Measurements from ENCODE around the gene SLC12A3.

Gene SLC12A3

DNA sequence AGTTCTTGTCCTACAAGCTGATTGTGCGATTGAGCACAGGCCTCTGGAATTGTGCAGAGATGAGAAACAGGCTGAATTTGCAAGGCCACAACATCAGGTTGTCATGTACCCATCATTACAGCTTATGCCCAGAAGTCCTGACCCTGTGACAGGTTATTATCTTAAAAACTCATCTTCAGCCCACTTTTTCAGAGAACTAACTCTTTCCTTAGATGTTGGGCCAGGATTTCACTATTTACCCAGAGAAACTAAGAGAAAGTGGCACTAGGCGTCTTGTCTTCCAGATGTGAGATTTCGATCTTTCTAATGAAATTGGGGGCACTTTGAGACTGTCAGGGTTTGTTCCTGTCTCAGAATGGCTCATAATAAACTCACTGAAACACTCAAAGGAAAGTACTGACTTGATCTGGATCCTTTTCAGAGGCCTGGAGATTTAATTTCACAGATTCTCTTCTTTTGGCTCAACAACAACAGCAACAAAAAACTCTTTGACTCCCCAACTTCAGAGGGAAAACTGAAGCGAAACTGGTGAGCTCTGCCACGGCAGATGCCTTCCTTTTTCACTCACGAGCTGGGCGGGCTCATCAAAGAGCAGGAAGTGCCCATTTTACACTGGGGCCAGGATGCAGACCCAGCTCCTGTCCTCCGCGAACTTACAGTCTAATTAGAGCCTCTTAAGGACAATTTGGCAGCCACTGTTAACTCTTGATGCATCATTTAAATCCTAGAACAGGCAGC lies 17.7 kb upstream of the SLC12A3 start:
- no peak overlapping the region for H3K4me3 ChIP-seq
- TF ChIP-seq, protein P1, sequence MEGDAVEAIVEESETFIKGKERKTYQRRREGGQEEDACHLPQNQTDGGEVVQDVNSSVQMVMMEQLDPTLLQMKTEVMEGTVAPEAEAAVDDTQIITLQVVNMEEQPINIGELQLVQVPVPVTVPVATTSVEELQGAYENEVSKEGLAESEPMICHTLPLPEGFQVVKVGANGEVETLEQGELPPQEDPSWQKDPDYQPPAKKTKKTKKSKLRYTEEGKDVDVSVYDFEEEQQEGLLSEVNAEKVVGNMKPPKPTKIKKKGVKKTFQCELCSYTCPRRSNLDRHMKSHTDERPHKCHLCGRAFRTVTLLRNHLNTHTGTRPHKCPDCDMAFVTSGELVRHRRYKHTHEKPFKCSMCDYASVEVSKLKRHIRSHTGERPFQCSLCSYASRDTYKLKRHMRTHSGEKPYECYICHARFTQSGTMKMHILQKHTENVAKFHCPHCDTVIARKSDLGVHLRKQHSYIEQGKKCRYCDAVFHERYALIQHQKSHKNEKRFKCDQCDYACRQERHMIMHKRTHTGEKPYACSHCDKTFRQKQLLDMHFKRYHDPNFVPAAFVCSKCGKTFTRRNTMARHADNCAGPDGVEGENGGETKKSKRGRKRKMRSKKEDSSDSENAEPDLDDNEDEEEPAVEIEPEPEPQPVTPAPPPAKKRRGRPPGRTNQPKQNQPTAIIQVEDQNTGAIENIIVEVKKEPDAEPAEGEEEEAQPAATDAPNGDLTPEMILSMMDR (IDR thresholded peaks at IDR 0.05): no peak
- H3K27ac ChIP-seq: peak overlapping the region in 1 of 2 donors; percentile 11
- no peak for DNase-seq (ENCODE audit: low spot score)

DNA sequence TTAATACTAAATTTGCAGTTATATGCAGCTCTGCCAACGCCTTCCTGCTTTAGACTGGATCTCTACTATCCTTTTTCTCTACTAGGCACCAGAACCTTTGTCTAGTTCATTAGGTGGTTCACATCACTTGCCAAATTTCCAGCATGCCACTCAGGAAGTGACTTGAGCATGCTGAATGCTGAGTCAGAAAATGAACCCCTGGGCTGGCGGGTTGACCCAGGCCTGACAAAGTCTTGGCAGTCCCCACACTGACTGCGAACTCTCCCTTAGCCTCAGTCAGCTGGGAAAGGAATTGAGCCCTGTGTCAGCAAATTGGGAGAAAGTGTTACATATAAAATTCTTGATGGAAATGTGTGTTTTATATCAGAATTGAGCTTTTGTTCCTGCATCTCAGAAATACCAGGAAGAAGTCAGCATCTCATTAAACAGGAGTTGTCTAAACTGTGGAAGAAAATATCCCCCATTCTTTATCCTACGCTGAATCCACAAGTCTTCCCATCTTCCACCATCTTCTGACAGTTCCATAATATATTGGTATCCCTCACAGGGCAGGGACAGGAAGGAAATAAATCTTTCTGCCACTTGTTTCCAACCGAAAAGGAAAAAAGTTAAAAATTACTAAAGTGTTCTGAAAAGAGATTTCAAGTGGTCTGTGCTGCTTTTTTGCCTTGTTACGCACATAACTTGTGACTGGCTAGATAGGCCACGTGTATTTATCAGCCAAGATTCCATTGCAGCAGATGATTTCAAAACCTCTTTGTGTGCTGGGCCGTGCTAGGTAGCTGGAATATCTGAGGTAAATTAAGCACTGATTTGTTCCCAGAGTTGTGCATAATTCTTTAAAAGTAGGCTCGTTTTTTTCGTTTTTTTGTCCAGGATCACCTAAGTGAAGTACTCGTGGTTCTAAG lies 16.7 kb upstream of the SLC12A3 start:
- Histone ChIP-seq H3K4me3 (no peak overlapping the region), H3K27ac (peak overlapping the region; percentile 20 to 29)
- DNase-seq (ENCODE audit: low spot score): no peak
- TF ChIP-seq, protein P1 (IDR thresholded peaks at IDR 0.05): no peak

GRCh38 chr16:56848955-56849689 lies 15.9 kb upstream of the SLC12A3 start:
- TF ChIP-seq, protein P1 (IDR thresholded peaks at IDR 0.05): no peak
- H3K4me3 ChIP-seq: no peak overlapping the region
- no peak overlapping the region for H3K27ac ChIP-seq
- no peak for DNase-seq (ENCODE audit: low spot score)

GRCh38 chr16:56849690-56850680 lies 15.0 kb upstream of the SLC12A3 start:
- H3K27ac ChIP-seq: no peak overlapping the region
- DNase-seq (ENCODE audit: low spot score): no peak
- H3K4me3 ChIP-seq: no peak overlapping the region
- TF ChIP-seq, protein P1 (IDR thresholded peaks at IDR 0.05): no peak

DNA sequence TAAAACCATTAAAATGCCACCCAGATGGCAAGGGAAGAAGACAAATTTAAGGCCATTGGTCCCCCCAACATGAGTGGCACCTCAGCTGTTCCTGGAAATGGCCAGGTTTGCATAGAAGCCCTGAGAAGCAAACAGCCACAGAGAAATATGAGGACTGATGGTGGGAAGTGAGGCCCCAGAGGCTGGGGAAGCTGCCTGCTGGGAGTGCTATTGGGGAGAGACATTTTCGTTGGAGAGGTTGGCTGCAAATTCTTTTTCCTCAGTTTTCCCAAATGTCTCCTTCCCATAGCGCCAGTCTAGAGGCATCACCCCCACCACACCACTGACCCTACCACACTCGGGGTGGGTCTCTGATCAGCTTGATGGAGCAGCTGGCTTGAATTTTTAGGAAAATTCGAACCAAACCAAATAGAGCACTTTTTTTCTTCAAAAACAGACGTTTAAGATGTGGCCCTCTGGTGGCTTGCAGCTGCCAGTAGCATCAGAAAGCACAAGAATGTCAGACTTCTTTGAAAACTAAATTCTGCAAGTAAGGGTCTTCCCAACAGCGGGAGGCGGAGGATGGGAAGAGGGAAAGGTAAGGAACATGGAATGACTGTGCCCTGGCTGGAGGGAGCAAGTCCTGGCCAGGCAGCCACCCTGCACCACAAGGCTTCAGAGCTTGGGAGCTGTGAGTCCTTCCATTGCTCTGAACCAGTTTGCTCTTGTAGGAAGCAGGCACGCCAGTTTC lies 13.2 kb upstream of the SLC12A3 start:
- TF ChIP-seq, protein P1 (IDR thresholded peaks at IDR 0.05): no peak
- no peak for DNase-seq (ENCODE audit: low spot score)
- Histone ChIP-seq H3K4me3 (no peak overlapping the region), H3K27ac (no peak overlapping the region)

Measured in coronary artery (tissue), 2 donors.